K562 (cell line): ENCODE results near the gene CNKSR1. TPM values are rescaled to one million over a fixed set of nuclear protein-coding genes. Genes with fewer than 3 reads are reported as not detected.

Experiments used
- MEIS2 ChIP-seq: fragments of 450-650 bp; IDR thresholded peaks from 2 replicates; pipeline ENCODE4 v1.6.1; 2014; ENCODE audit warnings: mild to moderate bottlenecking; ENCODE audit not compliant: partially characterized antibody
- SNIP1 ChIP-seq: fragments of 450-650 bp; IDR thresholded peaks from 2 replicates; pipeline ENCODE4 v1.7.1; 2017; ENCODE audit warnings: low read depth, mild to moderate bottlenecking
- YBX1 ChIP-seq: fragments of 450-650 bp; IDR thresholded peaks from 2 replicates; pipeline ENCODE4 v1.7.1; 2016; ENCODE audit warnings: mild to moderate bottlenecking
- polyA plus RNA-seq, 8 experiments: library from polyadenylated mRNA; depleted of rRNA in 4 of 8; stranded (reverse) in 5 of 8; unstranded in 3 of 8; fragments of >200 nt; fragmentation: Nextera tagmentation in 2 of 8; fragmentation: Illumina TruSeq in 1 of 8; extraction: Ambion mirVana in 2 of 8; extraction: Trizol in 1 of 8; gene quantifications; 2 replicates each; pipeline versions ENCODE4 v1.2.1 to v1.2.3, GENCODE V29; 2011 to 2014; ENCODE audit warnings: inconsistent platforms in 1 of 8, missing spikeins in 1 of 8
- total RNA-seq, 7 experiments: library from RNA; depleted of rRNA in 6 of 7; stranded (reverse); fragments of >200 nt in 6 of 7; fragmentation: Illumina TruSeq in 2 of 7; extraction: Trizol in 2 of 7; gene quantifications; 2 replicates each; pipeline versions ENCODE4 v1.2.1 to v1.2.3, GENCODE V29; 2011 to 2021; ENCODE audit warnings: low replicate concordance in 1 of 7
- TF ChIP-seq, protein P1 (sequence below): IDR thresholded peaks from 2 replicates; pipeline ENCODE4 v1.6.1; 2012; ENCODE audit warnings: low read depth, low read length, improper control_type of control experiment, borderline replicate concordance
- TF ChIP-seq, protein P2 (sequence below), 2 experiments: IDR thresholded peaks in 1 of 2; conservative IDR thresholded peaks in 1 of 2; 2 replicates each; pipeline ENCODE4 v1.6.1; 2016; ENCODE audit warnings: low read depth in 2 of 2, mild to moderate bottlenecking in 1 of 2, missing compliant biosample characterization in 1 of 2, missing genetic modification characterization in 1 of 2, moderate library complexity in 1 of 2
- TF ChIP-seq, protein P3 (sequence below): fragments of 250-450 bp; sonication (Bioruptor Pico); IDR thresholded peaks from 2 replicates; pipeline ENCODE4 v1.4.0; 2020

Gene CNKSR1
- total and polyA plus RNA-seq, 9 of the 15 experiments (the other 6 are each of a cell fraction or from before 2014, with no cell fraction given) = 0.03 to 2.8 (median 1.1) TPM

DNA sequence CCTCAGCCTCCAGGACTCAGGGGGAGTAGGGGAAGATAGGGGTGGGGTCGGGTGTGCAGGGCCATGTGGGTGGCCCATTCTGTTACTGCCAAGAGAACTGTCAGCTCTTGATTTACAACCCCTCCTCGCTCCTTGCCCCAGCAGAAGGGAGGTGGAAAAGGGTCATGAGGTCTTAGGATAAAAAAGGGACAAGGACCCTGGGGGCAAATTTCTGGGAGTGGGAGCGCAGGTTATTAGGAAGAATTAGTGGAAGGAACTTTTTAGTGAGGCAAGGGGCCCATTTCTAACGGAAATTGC, 17.6 kb upstream of the CNKSR1 start (continued):
- TF ChIP-seq, protein P1, sequence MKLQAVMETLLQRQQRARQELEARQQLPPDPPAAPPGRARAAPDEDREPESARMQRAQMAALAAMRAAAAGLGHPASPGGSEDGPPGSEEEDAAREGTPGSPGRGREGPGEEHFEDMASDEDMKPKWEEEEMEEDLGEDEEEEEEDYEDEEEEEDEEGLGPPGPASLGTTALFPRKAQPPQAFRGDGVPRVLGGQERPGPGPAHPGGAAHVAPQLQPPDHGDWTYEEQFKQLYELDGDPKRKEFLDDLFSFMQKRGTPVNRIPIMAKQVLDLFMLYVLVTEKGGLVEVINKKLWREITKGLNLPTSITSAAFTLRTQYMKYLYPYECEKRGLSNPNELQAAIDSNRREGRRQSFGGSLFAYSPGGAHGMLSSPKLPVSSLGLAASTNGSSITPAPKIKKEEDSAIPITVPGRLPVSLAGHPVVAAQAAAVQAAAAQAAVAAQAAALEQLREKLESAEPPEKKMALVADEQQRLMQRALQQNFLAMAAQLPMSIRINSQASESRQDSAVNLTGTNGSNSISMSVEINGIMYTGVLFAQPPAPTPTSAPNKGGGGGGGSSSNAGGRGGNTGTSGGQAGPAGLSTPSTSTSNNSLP = no peak
- TF ChIP-seq, protein P2, sequence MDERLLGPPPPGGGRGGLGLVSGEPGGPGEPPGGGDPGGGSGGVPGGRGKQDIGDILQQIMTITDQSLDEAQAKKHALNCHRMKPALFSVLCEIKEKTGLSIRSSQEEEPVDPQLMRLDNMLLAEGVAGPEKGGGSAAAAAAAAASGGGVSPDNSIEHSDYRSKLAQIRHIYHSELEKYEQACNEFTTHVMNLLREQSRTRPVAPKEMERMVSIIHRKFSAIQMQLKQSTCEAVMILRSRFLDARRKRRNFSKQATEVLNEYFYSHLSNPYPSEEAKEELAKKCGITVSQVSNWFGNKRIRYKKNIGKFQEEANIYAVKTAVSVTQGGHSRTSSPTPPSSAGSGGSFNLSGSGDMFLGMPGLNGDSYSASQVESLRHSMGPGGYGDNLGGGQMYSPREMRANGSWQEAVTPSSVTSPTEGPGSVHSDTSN (CRISPR knock-in tag; IDR thresholded peaks at IDR 0.05; ENCODE audit: low read depth) = no peak
- TF ChIP-seq, protein P2 (tag; conservative IDR thresholded peaks at IDR 0.05; ENCODE audit: low read depth) = peak; percentile 61
- TF ChIP-seq, protein P3, sequence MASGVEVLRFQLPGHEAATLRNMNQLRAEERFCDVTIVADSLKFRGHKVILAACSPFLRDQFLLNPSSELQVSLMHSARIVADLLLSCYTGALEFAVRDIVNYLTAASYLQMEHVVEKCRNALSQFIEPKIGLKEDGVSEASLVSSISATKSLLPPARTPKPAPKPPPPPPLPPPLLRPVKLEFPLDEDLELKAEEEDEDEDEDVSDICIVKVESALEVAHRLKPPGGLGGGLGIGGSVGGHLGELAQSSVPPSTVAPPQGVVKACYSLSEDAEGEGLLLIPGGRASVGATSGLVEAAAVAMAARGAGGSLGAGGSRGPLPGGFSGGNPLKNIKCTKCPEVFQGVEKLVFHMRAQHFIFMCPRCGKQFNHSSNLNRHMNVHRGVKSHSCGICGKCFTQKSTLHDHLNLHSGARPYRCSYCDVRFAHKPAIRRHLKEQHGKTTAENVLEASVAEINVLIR (CRISPR knock-in tag) = no peak
- TF ChIP-seq YBX1 = no peak
- TF ChIP-seq SNIP1 = no peak
- TF ChIP-seq MEIS2 = peak; percentile 63
